K562 (cell line): ENCODE data around the gene PYGB. TPM values are rescaled to one million over a fixed set of nuclear protein-coding genes. Genes with fewer than 3 reads are reported as not detected.
A peak's percentile ranks its signal among the peaks of the same experiment; 100 is the strongest.

Experiments
- BDP1 ChIP-seq: IDR thresholded peaks from 3 replicates; pipeline ENCODE4 v1.6.1; 2011; ENCODE audit not compliant: insufficient read length, insufficient read depth
- BMI1 ChIP-seq: fragments of 150-350 bp; IDR thresholded peaks from 2 replicates; pipeline ENCODE4 v1.6.1; 2014; ENCODE audit warnings: low read length
- CHCHD3 ChIP-seq: fragments of 250-450 bp; sonication (Bioruptor Pico); IDR thresholded peaks from 2 replicates; pipeline ENCODE4 v2.1.2; 2022; ENCODE audit warnings: mild to moderate bottlenecking
- CSDE1 ChIP-seq, 2 experiments: fragments of 450-650 bp; IDR thresholded peaks; 2 replicates each; pipeline ENCODE4 v1.6.1; 2016; ENCODE audit warnings: mild to moderate bottlenecking in 1 of 2
- EP400 ChIP-seq: fragments of 450-650 bp; IDR thresholded peaks from 2 replicates; pipeline ENCODE4 v1.6.1; 2017; ENCODE audit warnings: antibody characterized with exemption, mild to moderate bottlenecking, moderate library complexity
- HDAC2 ChIP-seq: fragments of 450-650 bp; IDR thresholded peaks from 2 replicates; pipeline ENCODE4 v1.6.1; 2016; ENCODE audit warnings: mild to moderate bottlenecking
- HDGF ChIP-seq: fragments of 450-650 bp; IDR thresholded peaks from 2 replicates; pipeline ENCODE4 v1.6.1; 2016
- NEUROD1 ChIP-seq: fragments of 150-350 bp; IDR thresholded peaks from 2 replicates; pipeline ENCODE4 v1.6.1; 2014; ENCODE audit warnings: borderline replicate concordance, low read length, low read depth; ENCODE audit not compliant: partially characterized antibody
- POLR2AphosphoS2 ChIP-seq: IDR thresholded peaks from 2 replicates; pipeline ENCODE4 v1.6.1; 2012; ENCODE audit warnings: low read length, improper control_type of control experiment
- PTRF ChIP-seq: fragments of 450-650 bp; IDR thresholded peaks from 2 replicates; pipeline ENCODE4 v1.6.1; 2016; ENCODE audit warnings: mild to moderate bottlenecking, missing genetic modification characterization, missing compliant biosample characterization
- SIN3B ChIP-seq: fragments of 450-650 bp; IDR thresholded peaks from 2 replicates; pipeline ENCODE4 v1.6.1; 2017; ENCODE audit warnings: low read depth, mild to moderate bottlenecking, moderate library complexity
- SPI1 ChIP-seq: IDR thresholded peaks from 2 replicates; pipeline ENCODE4 v1.6.1; 2011; ENCODE audit warnings: low read depth, low read length, control low read depth, borderline replicate concordance
- STAT5B ChIP-seq: fragments of 250-450 bp; sonication (Bioruptor Pico); IDR thresholded peaks from 2 replicates; pipeline ENCODE4 v1.8.0; 2021; ENCODE audit warnings: mild to moderate bottlenecking, inconsistent platforms
- ZFP30 ChIP-seq: fragments of 250-450 bp; sonication (Bioruptor Pico); IDR thresholded peaks from 2 replicates; pipeline ENCODE4 v1.8.0; 2022; ENCODE audit warnings: moderate library complexity, mild to moderate bottlenecking, inconsistent platforms, borderline replicate concordance
- ZNF124 ChIP-seq: sonication (generic); formaldehyde crosslinking; IDR thresholded peaks from 2 replicates; pipeline ENCODE4 v1.8.1; 2022; ENCODE audit warnings: missing genetic modification reagents
- ZNF175 ChIP-seq: fragments of 200-800 bp; sonication (Bioruptor generic); IDR thresholded peaks from 2 replicates; pipeline ENCODE4 v1.6.1; 2016; ENCODE audit warnings: low read depth, mild to moderate bottlenecking, missing genetic modification characterization, missing compliant biosample characterization
- ZNF507 ChIP-seq: conservative IDR thresholded peaks from 2 replicates; pipeline ENCODE4 v1.6.1; 2017; ENCODE audit warnings: missing genetic modification characterization, missing compliant biosample characterization
- polyA plus RNA-seq, 8 experiments: library from polyadenylated mRNA; depleted of rRNA in 4 of 8; stranded (reverse) in 5 of 8; unstranded in 3 of 8; fragments of >200 nt; fragmentation: Nextera tagmentation in 2 of 8; fragmentation: Illumina TruSeq in 1 of 8; extraction: Ambion mirVana in 2 of 8; extraction: Trizol in 1 of 8; gene quantifications; 2 replicates each; pipeline versions ENCODE4 v1.2.1 to v1.2.3, GENCODE V29; 2011 to 2014; ENCODE audit warnings: inconsistent platforms in 1 of 8, missing spikeins in 1 of 8
- total RNA-seq, 7 experiments: library from RNA; depleted of rRNA in 6 of 7; stranded (reverse); fragments of >200 nt in 6 of 7; fragmentation: Illumina TruSeq in 2 of 7; extraction: Trizol in 2 of 7; gene quantifications; 2 replicates each; pipeline versions ENCODE4 v1.2.1 to v1.2.3, GENCODE V29; 2011 to 2021; ENCODE audit warnings: low replicate concordance in 1 of 7
- TF ChIP-seq, protein P1 (sequence below): fragments of 450-650 bp; IDR thresholded peaks from 2 replicates; pipeline ENCODE4 v1.6.1; 2014; ENCODE audit warnings: low read depth, mild to moderate bottlenecking, moderate library complexity, borderline replicate concordance
- TF ChIP-seq, protein P2 (sequence below): fragments of 450-650 bp; IDR thresholded peaks from 2 replicates; pipeline ENCODE4 v1.6.1; 2017; ENCODE audit warnings: mild to moderate bottlenecking, moderate library complexity
- TF ChIP-seq, protein P3 (sequence below): fragments of 250-450 bp; sonication (Bioruptor Pico); IDR thresholded peaks from 2 replicates; pipeline ENCODE4 v1.5.0; 2022; ENCODE audit warnings: mild to moderate bottlenecking
- TF ChIP-seq, protein P4 (sequence below): fragments of 450-650 bp; IDR thresholded peaks from 2 replicates; pipeline ENCODE4 v1.6.1; 2017; ENCODE audit warnings: antibody characterized with exemption
- TF ChIP-seq, protein P5 (sequence below): fragments of 250-450 bp; sonication (Bioruptor Pico); IDR thresholded peaks from 2 replicates; pipeline ENCODE4 v1.5.0; 2020; ENCODE audit warnings: mild to moderate bottlenecking, borderline replicate concordance

Gene PYGB
- total and polyA plus RNA-seq, 9 of the 15 experiments (the other 6 are each of a cell fraction or from before 2014, with no cell fraction given): 0.34 to 18.0 (median 9.8) TPM

DNA sequence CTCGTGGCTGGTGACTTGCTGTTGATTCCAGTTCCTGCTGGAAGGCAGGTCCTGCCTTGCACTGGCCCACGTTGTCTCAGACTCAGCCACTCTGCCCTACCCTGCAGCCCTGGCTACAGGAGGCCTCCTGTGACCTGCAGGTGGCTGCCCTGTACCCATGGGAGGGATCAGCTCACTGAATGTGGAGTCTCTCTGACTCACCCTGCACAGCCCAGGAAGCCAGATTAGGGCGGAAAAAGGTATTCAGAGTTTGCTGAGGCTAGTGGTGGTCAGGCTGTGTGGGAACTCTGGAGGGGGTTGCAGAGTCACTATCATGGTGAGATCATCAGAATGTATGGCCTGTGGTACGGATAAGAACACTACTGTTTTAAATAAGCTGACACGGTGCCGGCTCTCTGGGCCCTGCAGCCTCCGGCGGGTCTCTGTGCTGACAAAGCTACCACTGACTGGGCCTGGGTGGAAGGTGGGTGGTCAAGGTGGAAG, 24.7 kb upstream of the PYGB start (continued):
- TF ChIP-seq, protein P1, sequence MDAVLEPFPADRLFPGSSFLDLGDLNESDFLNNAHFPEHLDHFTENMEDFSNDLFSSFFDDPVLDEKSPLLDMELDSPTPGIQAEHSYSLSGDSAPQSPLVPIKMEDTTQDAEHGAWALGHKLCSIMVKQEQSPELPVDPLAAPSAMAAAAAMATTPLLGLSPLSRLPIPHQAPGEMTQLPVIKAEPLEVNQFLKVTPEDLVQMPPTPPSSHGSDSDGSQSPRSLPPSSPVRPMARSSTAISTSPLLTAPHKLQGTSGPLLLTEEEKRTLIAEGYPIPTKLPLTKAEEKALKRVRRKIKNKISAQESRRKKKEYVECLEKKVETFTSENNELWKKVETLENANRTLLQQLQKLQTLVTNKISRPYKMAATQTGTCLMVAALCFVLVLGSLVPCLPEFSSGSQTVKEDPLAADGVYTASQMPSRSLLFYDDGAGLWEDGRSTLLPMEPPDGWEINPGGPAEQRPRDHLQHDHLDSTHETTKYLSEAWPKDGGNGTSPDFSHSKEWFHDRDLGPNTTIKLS: no peak
- TF ChIP-seq, protein P2, sequence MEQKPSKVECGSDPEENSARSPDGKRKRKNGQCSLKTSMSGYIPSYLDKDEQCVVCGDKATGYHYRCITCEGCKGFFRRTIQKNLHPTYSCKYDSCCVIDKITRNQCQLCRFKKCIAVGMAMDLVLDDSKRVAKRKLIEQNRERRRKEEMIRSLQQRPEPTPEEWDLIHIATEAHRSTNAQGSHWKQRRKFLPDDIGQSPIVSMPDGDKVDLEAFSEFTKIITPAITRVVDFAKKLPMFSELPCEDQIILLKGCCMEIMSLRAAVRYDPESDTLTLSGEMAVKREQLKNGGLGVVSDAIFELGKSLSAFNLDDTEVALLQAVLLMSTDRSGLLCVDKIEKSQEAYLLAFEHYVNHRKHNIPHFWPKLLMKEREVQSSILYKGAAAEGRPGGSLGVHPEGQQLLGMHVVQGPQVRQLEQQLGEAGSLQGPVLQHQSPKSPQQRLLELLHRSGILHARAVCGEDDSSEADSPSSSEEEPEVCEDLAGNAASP: no peak
- TF ChIP-seq POLR2AphosphoS2 (no peak), ZNF507 (tag) (no peak), PTRF (tag) (no peak), STAT5B (CRISPR knock-in tag) (no peak), BMI1 (no peak), SIN3B (no peak), CSDE1 (IDR thresholded peaks at IDR 0.05) (no peak), ZNF175 (CRISPR knock-in tag) (0 out of 2 replicates have a peak, but pooled peaks have one; percentile 47), BDP1 (no peak), NEUROD1 (no peak), HDGF (no peak), ZFP30 (CRISPR knock-in tag) (no peak), HDAC2 (0 out of 2 replicates have a peak, but pooled peaks have one; percentile 46), ZNF124 (CRISPR knock-in tag) (no peak), SPI1 (no peak), EP400 (peak; percentile 54; the same call in 1 of the 2 replicates), CHCHD3 (CRISPR knock-in tag) (no peak)
- TF ChIP-seq, protein P3, sequence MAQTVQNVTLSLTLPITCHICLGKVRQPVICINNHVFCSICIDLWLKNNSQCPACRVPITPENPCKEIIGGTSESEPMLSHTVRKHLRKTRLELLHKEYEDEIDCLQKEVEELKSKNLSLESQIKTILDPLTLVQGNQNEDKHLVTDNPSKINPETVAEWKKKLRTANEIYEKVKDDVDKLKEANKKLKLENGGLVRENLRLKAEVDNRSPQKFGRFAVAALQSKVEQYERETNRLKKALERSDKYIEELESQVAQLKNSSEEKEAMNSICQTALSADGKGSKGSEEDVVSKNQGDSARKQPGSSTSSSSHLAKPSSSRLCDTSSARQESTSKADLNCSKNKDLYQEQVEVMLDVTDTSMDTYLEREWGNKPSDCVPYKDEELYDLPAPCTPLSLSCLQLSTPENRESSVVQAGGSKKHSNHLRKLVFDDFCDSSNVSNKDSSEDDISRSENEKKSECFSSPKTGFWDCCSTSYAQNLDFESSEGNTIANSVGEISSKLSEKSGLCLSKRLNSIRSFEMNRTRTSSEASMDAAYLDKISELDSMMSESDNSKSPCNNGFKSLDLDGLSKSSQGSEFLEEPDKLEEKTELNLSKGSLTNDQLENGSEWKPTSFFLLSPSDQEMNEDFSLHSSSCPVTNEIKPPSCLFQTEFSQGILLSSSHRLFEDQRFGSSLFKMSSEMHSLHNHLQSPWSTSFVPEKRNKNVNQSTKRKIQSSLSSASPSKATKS (CRISPR knock-in tag): no peak
- TF ChIP-seq, protein P4, sequence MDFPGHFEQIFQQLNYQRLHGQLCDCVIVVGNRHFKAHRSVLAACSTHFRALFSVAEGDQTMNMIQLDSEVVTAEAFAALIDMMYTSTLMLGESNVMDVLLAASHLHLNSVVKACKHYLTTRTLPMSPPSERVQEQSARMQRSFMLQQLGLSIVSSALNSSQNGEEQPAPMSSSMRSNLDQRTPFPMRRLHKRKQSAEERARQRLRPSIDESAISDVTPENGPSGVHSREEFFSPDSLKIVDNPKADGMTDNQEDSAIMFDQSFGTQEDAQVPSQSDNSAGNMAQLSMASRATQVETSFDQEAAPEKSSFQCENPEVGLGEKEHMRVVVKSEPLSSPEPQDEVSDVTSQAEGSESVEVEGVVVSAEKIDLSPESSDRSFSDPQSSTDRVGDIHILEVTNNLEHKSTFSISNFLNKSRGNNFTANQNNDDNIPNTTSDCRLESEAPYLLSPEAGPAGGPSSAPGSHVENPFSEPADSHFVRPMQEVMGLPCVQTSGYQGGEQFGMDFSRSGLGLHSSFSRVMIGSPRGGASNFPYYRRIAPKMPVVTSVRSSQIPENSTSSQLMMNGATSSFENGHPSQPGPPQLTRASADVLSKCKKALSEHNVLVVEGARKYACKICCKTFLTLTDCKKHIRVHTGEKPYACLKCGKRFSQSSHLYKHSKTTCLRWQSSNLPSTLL: no peak
- TF ChIP-seq, protein P5, sequence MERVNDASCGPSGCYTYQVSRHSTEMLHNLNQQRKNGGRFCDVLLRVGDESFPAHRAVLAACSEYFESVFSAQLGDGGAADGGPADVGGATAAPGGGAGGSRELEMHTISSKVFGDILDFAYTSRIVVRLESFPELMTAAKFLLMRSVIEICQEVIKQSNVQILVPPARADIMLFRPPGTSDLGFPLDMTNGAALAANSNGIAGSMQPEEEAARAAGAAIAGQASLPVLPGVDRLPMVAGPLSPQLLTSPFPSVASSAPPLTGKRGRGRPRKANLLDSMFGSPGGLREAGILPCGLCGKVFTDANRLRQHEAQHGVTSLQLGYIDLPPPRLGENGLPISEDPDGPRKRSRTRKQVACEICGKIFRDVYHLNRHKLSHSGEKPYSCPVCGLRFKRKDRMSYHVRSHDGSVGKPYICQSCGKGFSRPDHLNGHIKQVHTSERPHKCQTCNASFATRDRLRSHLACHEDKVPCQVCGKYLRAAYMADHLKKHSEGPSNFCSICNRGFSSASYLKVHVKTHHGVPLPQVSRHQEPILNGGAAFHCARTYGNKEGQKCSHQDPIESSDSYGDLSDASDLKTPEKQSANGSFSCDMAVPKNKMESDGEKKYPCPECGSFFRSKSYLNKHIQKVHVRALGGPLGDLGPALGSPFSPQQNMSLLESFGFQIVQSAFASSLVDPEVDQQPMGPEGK (CRISPR knock-in tag): no peak
